ENCODE results near the gene SRCAP.

GRCh38 chr16:30722443-30722842 is 23.5 kb downstream of the SRCAP start:
- TF ChIP-seq GATA3 (IDR thresholded peaks at IDR 0.05; ENCODE audit: low read depth, low read length) (no peak), GATA2 (IDR thresholded peaks at IDR 0.05; ENCODE audit: low read depth, low read length) (no peak)

All from SH-SY5Y (cell line).